Esophagus muscularis mucosa (tissue), 4 donors: ENCODE measurements around the gene CANX. TPM values are rescaled to one million over a fixed set of nuclear protein-coding genes. Genes with fewer than 3 reads are reported as not detected.
"Not testable (repeated sequence)": the region's sequence is repeated elsewhere in the genome, so short reads cannot be mapped to it uniquely, and the experiment has no call there.

Source experiments
- DNase-seq: peaks from one replicate; pipeline ENCODE4 v3.0.0-alpha.2; 2017; ENCODE audit errors: extremely low spot score
- H3K27ac ChIP-seq, 4 donors: fragments of 200-600 bp; sonication (generic); replicated peaks in 1 of 4; 1 replicate in 3 of 4; 2 replicates in 1 of 4; pipeline ENCODE4 v1.5.1; 2016 to 2019; ENCODE audit warnings: mild to moderate bottlenecking in 1 of 4
- H3K27me3 ChIP-seq, 4 donors: fragments of 200-600 bp; sonication (generic); one replicate each; pipeline versions ENCODE4 v1.5.1 to v1.6.0; 2016 to 2019
- H3K36me3 ChIP-seq, 4 donors: fragments of 200-600 bp; sonication (generic); one replicate each; pipeline ENCODE4 v1.5.1; 2016 to 2019
- H3K4me1 ChIP-seq, 4 donors: fragments of 200-600 bp; sonication (generic); one replicate each; pipeline ENCODE4 v1.5.1; 2016 to 2019
- H3K4me3 ChIP-seq, 4 donors: fragments of 200-600 bp; sonication (generic); 1 replicate in 2 of 4; 2 replicates in 2 of 4; pipeline ENCODE4 v1.5.1; 2016 to 2019; ENCODE audit warnings: mild to moderate bottlenecking in 4 of 4, moderate library complexity in 1 of 4
- H3K9me3 ChIP-seq, 4 donors: fragments of 200-600 bp; sonication (generic); 1 replicate in 3 of 4; 2 replicates in 1 of 4; pipeline ENCODE4 v1.5.1; 2016 to 2019
- EP300 ChIP-seq: sonication (generic); formaldehyde crosslinking; IDR thresholded peaks from one replicate; pipeline ENCODE4 v1.6.1; 2017; ENCODE audit warnings: antibody characterized with exemption
- POLR2A ChIP-seq: fragments of 450-650 bp; IDR thresholded peaks from one replicate; pipeline ENCODE4 v1.6.1; 2017; ENCODE audit warnings: antibody characterized with exemption, moderate library complexity, mild to moderate bottlenecking, low read depth
- POLR2AphosphoS5 ChIP-seq, 2 donors: sonication (generic); formaldehyde crosslinking; IDR thresholded peaks; one replicate each; pipeline ENCODE4 v1.6.1; 2017; ENCODE audit warnings: antibody characterized with exemption in 2 of 2
- WGBS: methylation state at CpG from one replicate; pipeline ENCODE4 v1.1.5; 2018; 5-methylcytosine and 5-hydroxymethylcytosine counted together
- intact Hi-C: fragments of 100-400 bp; cut with DNase I; formaldehyde crosslinking; loops from one replicate; pipeline ENCODE4 v1.15.1; 2023
- total RNA-seq, 4 donors: library from RNA; depleted of rRNA; stranded (reverse); fragments of >200 nt; gene quantifications; one replicate each; pipeline versions ENCODE4 v1.1.0 to v1.2.1, GENCODE V29; 2016
- TF ChIP-seq, protein P1 (sequence below), 3 experiments: fragments of 200-600 bp in 2 of 3; fragments of 450-650 bp in 1 of 3; sonication (generic) in 2 of 3; IDR thresholded peaks; one replicate each; pipeline ENCODE4 v1.5.1; 2017 to 2019; ENCODE audit warnings: antibody characterized with exemption in 3 of 3, mild to moderate bottlenecking in 2 of 3, moderate library complexity in 1 of 3

CANX gene
- total RNA-seq, 4 donors from 2014 or later = 230 to 403 (median 321) TPM

DNA sequence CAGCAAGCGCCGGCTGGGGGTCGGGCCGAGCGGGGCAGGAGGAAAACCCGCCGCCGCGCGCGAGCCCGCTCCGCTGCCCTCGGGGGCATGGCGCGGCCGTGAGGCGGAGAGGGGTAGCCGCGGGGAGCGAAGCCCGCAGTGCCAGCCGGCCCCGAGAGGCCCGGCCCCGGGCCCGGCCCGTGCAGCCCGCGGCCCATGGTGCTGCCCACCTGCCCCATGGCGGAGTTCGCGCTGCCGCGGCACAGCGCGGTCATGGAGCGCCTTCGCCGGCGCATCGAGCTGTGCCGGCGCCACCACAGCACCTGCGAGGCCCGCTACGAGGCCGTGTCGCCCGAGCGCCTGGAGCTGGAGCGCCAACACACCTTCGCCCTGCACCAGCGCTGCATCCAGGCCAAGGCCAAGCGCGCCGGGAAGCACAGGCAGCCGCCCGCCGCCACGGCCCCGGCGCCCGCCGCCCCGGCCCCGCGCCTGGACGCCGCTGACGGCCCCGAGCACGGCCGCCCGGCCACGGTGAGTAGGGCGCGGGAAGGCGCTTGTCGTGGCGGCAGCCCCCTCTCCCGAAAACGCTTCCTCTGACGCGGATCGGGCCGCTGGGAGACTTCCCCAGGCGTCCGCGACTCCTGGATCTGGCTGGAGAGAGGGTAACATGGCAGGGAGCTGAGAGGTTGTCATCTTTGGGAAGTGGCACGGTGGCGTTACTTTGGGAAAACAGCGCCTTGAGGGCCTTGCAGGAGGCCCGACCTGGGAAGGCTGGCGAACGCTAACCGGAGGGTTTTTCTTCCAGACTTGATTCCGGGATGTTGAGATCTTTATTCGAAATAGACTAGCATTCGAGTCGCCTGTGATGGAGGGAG, 34.4 kb downstream of the CANX start:
- WGBS = 0% methylated on average over 21 of the region's 101 CpGs
- Histone ChIP-seq H3K4me1 (peaks cover 46 to 58% (median 57%) of the 10 kb centered on the region in 4 donors), H3K27me3 (no peaks in the 10 kb centered on the region), H3K4me3 (peak overlapping the region; percentile 91 to 100 (median 96)), H3K27ac (peak overlapping the region; percentile 97 to 100 (median 98)), H3K9me3 (no peaks in the 10 kb centered on the region), H3K36me3 (peaks cover 13 to 41% (median 24%) of the 10 kb centered on the region in 4 donors)
- TF ChIP-seq, protein P1, sequence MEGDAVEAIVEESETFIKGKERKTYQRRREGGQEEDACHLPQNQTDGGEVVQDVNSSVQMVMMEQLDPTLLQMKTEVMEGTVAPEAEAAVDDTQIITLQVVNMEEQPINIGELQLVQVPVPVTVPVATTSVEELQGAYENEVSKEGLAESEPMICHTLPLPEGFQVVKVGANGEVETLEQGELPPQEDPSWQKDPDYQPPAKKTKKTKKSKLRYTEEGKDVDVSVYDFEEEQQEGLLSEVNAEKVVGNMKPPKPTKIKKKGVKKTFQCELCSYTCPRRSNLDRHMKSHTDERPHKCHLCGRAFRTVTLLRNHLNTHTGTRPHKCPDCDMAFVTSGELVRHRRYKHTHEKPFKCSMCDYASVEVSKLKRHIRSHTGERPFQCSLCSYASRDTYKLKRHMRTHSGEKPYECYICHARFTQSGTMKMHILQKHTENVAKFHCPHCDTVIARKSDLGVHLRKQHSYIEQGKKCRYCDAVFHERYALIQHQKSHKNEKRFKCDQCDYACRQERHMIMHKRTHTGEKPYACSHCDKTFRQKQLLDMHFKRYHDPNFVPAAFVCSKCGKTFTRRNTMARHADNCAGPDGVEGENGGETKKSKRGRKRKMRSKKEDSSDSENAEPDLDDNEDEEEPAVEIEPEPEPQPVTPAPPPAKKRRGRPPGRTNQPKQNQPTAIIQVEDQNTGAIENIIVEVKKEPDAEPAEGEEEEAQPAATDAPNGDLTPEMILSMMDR (IDR thresholded peaks at IDR 0.05) = no peak
- TF ChIP-seq POLR2AphosphoS5 (IDR thresholded peaks at IDR 0.05) = peak in 1 of 2 donors; percentile 29
- DNase-seq = no peak
- intact Hi-C loops = loop anchor here (5.0 kb wide), 1 partner anchor 36 kb away; the partner anchor contains the start of gene CANX

DNA sequence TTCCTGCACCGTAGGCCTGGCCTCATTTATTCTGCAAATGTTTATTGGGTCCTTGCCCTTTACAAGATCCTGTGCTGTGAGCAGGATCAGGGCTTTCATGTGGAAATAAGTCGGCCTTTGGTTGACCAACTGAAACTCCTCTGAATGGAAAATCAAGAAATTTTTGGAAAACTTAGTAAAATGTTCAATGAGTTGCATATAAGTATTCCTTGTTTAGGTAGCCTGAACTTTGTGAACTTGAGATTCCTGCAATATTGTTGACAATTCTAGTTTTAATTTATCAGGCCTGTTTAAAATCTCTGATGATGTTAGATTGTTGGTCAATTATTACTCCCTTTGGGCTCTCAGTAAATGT, 35.0 kb downstream of the CANX start:
- WGBS = 0% methylated on average over 2 of the region's 2 CpGs
- no peak for TF ChIP-seq POLR2A
- TF ChIP-seq POLR2AphosphoS5 (IDR thresholded peaks at IDR 0.05) = no peak
- no peak for TF ChIP-seq EP300
- TF ChIP-seq, protein P1 (IDR thresholded peaks at IDR 0.05) = no peak
- peak overlapping the region; percentile 91 to 100 (median 96) for H3K4me3 ChIP-seq
- H3K36me3 ChIP-seq = peaks cover 8 to 40% (median 19%) of the 10 kb centered on the region in 4 donors
- H3K27me3 ChIP-seq = no peaks in the 10 kb centered on the region
- intact Hi-C loops = loop anchor here (5.0 kb wide), 1 partner anchor 36 kb away; the partner anchor contains the start of gene CANX
- DNase-seq = no peak
- peaks cover 48 to 64% (median 63%) of the 10 kb centered on the region in 4 donors for H3K4me1 ChIP-seq
- no peaks in the 10 kb centered on the region for H3K9me3 ChIP-seq
- peak overlapping the region; percentile 97 to 100 (median 98) for H3K27ac ChIP-seq

DNA sequence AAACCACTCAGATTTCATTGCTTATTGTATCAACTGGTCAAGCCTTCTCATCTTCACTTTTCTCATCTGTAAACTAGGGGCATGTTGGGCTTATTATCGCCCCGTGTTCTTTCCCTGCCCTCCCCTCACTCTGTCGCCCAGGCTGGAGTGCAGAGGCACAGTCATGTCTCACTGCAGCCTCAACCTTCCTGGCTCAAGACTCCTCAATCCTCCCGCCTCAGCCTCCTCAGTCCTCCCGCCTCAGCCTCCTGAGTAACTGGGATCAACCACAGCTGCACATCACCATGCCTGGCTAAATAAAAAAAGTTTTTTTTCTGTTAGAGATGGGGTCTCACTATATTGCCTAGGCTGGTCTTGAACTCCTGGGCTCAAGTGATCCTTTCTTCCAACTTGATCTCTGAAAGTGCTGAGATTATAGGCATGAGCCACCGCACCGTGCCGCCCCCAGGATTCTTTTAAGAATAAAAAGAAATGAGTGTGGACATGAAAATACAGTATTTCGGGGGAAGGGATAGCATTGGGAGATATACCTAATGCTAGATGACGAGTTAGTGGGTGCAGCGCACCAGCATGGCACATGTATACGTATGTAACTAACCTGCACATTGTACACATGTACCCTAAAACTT, 35.9 kb downstream of the CANX start:
- intact Hi-C loops = loop anchor here (5.0 kb wide), 1 partner anchor 37 kb away; the partner anchor contains the start of gene CANX
- peak overlapping the region; percentile 18 to 100 (median 98) for H3K27ac ChIP-seq
- no peaks in the 10 kb centered on the region for H3K9me3 ChIP-seq
- peaks cover 50 to 73% (median 71%) of the 10 kb centered on the region in 4 donors for H3K4me1 ChIP-seq
- TF ChIP-seq POLR2A (no peak), EP300 (no peak), POLR2AphosphoS5 (IDR thresholded peaks at IDR 0.05) (no peak)
- TF ChIP-seq, protein P1 (IDR thresholded peaks at IDR 0.05) = no peak
- peak overlapping the region; percentile 91 to 100 (median 96) for H3K4me3 ChIP-seq
- WGBS = 72% methylated on average over 12 of the region's 12 CpGs
- peaks cover 0 to 31% (median 11%) of the 10 kb centered on the region in 4 donors for H3K36me3 ChIP-seq
- no peaks in the 10 kb centered on the region for H3K27me3 ChIP-seq
- no peak for DNase-seq

DNA sequence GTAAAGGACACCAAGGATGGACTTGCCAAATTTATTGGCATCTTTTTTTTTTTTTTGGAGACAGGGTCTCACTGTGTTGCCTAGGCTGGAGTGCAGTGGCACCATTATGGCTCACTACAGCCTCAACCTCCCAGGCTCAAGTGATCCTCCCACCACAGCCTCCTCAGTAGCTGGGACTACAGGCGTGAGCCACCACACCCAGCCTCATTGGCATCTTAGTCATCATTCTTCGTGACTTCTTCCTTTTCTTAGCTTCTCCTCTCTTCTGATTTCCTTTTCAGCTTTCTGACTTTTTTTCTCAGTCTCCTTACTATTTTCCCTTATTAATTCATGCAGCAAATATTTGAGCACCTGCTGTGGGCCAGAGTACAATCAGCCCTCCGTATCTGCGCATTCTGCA, 40.0 kb downstream of the CANX start:
- no peaks in the 10 kb centered on the region for H3K9me3 ChIP-seq
- no peaks in the 10 kb centered on the region for H3K27me3 ChIP-seq
- TF ChIP-seq EP300 = no peak
- TF ChIP-seq POLR2AphosphoS5 (IDR thresholded peaks at IDR 0.05) = no peak
- TF ChIP-seq, protein P1 (IDR thresholded peaks at IDR 0.05) = no peak
- intact Hi-C loops = no loop called here
- peaks cover 0 to 19% (median 5%) of the 10 kb centered on the region in 4 donors for H3K36me3 ChIP-seq
- DNase-seq = no peak
- H3K4me3 ChIP-seq = no peak overlapping the region
- 87% methylated on average over 4 of the region's 4 CpGs for WGBS
- H3K27ac ChIP-seq = peak overlapping the region in 1 of 4 donors; percentile 18
- H3K4me1 ChIP-seq = peaks cover 47 to 91% (median 75%) of the 10 kb centered on the region in 4 donors

DNA sequence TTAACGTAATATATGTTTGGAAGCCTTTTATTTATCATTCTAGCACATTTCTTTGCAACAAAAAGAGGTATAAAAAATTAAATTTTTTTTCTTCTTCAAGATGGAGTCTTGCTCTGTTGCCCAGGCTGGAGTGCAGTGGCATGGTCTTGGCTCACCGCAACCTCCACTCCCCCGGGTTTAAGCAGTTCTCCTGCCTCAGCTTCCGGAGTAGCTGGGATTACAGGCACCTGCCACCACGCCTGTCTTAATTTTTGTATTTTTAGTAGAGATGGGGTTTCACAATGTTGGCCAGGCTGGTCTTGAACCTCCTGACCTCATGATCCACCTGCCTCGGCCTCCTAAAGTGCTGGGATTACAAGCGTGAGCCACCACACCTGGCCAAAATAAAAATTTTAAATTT, 45.3 kb downstream of the CANX start:
- H3K27me3 ChIP-seq, DNase-seq, H3K27ac ChIP-seq, H3K4me3 ChIP-seq, H3K36me3 ChIP-seq, H3K9me3 ChIP-seq, intact Hi-C loops: not testable (repeated sequence)
- WGBS = 79% methylated on average over 7 of the region's 7 CpGs
- H3K4me1 ChIP-seq = peaks cover 17 to 77% (median 47%) of the 10 kb centered on the region in 4 donors
